Measurements from ENCODE around the gene ZFYVE28.

Gene ZFYVE28

GRCh38 chr4:2347190-2347589 lies 71.3 kb downstream of the ZFYVE28 start:
- DNase-seq, result no peak

- DNase-seq, result no peak
Observed at GRCh38 chr4:2343476-2343875, 75.0 kb downstream of the ZFYVE28 start.

GRCh38 chr4:2341911-2342652 lies 76.4 kb downstream of the ZFYVE28 start:
- DNase-seq, result no peak

- no peak for DNase-seq
Observed at GRCh38 chr4:2341261-2341841, 77.1 kb downstream of the ZFYVE28 start.

GRCh38 chr4:2340272-2341061 lies 78.0 kb downstream of the ZFYVE28 start:
- DNase-seq, result no peak

- DNase-seq, result no peak
Observed at GRCh38 chr4:2339458-2340271, 78.8 kb downstream of the ZFYVE28 start.

- DNase-seq, result no peak
Observed at GRCh38 chr4:2338754-2339457, 79.5 kb downstream of the ZFYVE28 start.

- DNase-seq, result no peak
Observed at GRCh38 chr4:2337896-2338295, 80.5 kb downstream of the ZFYVE28 start.

GRCh38 chr4:2337131-2337723 lies 81.2 kb downstream of the ZFYVE28 start:
- DNase-seq, result no peak

GRCh38 chr4:2336659-2337058 lies 81.8 kb downstream of the ZFYVE28 start:
- no peak for DNase-seq

GRCh38 chr4:2335729-2336101 lies 82.7 kb downstream of the ZFYVE28 start:
- DNase-seq, result no peak

GRCh38 chr4:2334826-2335728 lies 83.4 kb downstream of the ZFYVE28 start:
- DNase-seq, result no peak

- DNase-seq, result no peak
Observed at GRCh38 chr4:2333916-2334644, 84.4 kb downstream of the ZFYVE28 start.

GRCh38 chr4:2333356-2333841 lies 85.0 kb downstream of the ZFYVE28 start:
- DNase-seq, result peak; percentile 20 to 36

- no peak for DNase-seq
Observed at GRCh38 chr4:2332976-2333319, 85.5 kb downstream of the ZFYVE28 start.

GRCh38 chr4:2332201-2332975 lies 86.1 kb downstream of the ZFYVE28 start:
- DNase-seq, result no peak

GRCh38 chr4:2331519-2332200 lies 86.8 kb downstream of the ZFYVE28 start:
- DNase-seq, result no peak

GRCh38 chr4:2331043-2331420 lies 87.4 kb downstream of the ZFYVE28 start:
- DNase-seq, result no peak

Measured in Kasumi-1 (cell line).